ENCODE results near the gene MCCC1.
"Not testable (repeated sequence)": the region's sequence is repeated elsewhere in the genome, so short reads cannot be mapped to it uniquely, and the experiment has no call there.

The MCCC1 gene

DNA sequence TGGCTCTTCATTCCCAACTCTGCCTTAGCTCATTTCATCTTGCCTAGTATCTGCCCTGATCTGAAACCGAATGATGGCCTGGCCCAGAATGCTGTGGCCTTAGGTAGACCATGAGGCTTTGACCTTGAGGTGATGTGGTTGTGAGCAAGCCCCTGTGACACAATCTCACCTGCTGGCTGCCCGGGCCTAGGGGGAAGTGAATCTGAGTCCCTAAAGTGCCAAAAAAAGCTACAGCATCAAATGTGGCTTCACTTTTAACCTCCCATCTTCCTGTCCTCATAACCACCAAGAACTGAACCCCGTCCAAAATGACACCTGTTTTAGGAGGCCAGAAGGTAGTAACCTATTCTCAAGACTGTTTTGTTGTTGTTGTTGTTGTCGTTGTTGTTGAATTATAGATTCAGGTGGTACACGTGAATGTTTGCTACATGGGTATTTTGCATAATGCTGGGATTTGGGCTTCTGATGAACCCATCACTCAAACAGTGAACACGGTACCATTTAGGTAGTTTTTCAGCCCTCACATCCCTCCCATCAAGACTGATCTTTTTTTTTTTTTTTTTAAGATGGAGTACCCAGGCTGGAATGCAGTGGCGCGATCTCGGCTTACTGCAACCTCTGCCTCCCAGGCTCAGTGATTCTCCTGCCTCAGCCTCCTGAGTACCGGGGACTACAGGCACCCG, 54.6 kb downstream of the MCCC1 start:
- FAIRE-seq: no peak

DNA sequence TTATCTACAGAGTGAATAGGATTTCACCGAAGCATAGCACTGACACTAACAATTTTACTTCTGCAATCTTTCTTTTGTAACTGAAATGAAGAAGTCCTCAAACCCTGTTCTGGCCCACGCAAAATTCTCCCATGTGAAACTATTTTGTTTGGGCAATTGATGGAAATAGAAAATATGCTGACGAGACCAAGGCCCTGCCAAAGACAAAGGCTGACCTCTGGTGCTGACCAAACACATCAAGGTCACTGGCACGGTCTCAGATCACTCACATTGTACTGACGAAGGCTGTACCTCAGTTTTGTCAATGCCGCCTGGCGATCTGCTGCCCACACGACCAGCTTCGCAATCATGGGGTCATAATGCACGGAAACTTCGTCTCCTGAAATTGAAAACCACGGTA, 60.5 kb downstream of the MCCC1 start:
- FAIRE-seq: no peak

GRCh38 chr3:183038221-183038620, 61.1 kb downstream of the MCCC1 start:
- no peak for FAIRE-seq

DNA sequence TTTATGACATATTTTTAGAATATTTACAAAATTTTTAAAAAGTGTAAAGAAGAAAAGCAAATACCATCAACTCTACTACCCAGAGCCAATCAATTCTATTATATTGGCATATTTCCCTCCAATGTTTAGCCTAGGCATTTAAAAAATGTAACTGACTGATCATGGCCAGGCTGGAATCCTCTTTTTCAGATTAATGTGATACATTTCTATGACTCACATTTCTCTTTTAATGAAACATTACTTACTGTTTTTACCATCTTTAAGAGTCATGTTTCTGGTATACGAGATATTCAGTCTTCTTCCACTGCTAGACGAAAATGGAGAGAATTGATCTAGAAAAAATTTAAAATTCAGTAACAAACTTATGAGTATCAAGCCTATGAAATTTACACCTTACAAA, 65.5 kb downstream of the MCCC1 start:
- no peak for FAIRE-seq

DNA sequence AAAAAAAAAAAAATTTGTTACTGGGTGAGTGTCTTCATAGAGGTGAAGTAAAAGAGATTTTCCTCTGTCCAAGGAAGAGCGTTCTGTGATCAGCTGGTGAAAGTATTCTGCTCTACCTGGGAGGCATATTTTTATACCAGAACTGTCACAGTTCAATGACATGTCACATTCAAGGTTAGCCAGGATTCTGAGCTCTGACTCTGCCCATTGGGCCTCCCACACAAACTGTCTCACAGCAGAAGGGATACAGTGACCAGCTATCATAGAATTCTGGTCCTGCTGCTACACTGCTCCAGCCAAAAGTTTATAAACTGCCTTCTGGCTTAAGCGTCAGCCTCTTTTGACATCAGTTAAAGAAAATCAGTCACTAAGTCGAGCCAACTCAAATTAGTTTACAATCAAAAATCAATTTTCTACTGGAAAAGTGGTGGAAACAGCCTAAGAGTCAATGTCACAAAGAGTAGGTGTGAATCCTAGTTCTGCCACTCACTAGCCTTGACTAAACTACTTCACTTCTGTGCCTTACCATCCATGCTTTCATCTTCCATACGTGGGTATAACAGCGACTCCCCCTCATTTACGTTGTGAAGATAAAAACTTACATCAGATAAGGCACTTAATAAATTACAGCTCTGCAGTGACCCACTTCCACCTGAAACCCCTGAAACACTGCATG, 66.3 kb downstream of the MCCC1 start:
- no peak for FAIRE-seq

DNA sequence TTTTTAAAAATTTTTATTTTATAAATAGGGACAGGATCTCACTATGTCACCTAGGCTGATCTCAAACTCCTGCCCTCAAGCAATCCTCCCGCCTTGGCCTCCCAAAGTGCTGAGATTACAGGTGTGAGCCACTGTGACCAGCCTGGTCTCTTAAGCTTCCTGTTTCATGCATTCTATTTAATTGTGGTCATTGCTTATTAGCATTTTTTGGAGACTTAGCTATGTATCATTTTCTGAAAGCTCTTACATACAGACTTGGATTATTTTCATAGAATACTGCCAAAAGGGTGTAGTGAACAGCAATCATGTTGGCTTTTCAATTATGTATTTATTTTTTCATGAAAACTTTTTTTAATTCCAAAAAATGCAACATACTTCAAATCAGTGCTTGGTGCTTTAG, 67.5 kb downstream of the MCCC1 start:
- no peak for FAIRE-seq

GRCh38 chr3:183028416-183028815, 70.9 kb downstream of the MCCC1 start:
- no peak for FAIRE-seq

GRCh38 chr3:183027276-183027675, 72.0 kb downstream of the MCCC1 start:
- FAIRE-seq: no peak

GRCh38 chr3:183022936-183023516, 76.3 kb downstream of the MCCC1 start:
- no peak for FAIRE-seq

- no peak for FAIRE-seq
Measured at GRCh38 chr3:183018421-183019192, 80.7 kb downstream of the MCCC1 start.

GRCh38 chr3:183015185-183015584, 84.1 kb downstream of the MCCC1 start:
- FAIRE-seq: no peak

GRCh38 chr3:183013856-183014255, 85.4 kb downstream of the MCCC1 start:
- no peak for FAIRE-seq

GRCh38 chr3:183013074-183013473, 86.2 kb downstream of the MCCC1 start:
- no peak for FAIRE-seq

DNA sequence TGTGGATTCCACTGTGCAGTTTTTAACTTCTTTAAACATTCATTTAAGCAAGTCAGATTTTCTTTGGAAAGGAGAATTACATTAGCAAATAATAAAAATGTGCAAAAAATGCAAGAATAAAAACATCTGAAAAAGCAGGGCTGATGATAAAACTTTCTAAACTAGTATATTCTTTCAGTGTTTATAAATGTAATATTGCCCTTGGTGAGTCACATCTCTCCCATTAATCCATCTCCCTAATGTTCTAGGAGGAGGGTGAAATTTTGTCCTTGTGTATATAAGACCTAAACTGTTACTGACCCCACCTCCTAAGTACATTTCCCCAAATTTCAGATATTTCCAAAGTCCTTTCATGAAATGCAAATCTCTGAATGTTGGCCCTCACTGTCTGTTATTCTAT, 90.5 kb downstream of the MCCC1 start:
- FAIRE-seq: no peak

- FAIRE-seq: no peak
Measured at GRCh38 chr3:183008303-183008702, 91.0 kb downstream of the MCCC1 start.

- FAIRE-seq: no peak
Measured at GRCh38 chr3:183006396-183007002, 92.8 kb downstream of the MCCC1 start.

DNA sequence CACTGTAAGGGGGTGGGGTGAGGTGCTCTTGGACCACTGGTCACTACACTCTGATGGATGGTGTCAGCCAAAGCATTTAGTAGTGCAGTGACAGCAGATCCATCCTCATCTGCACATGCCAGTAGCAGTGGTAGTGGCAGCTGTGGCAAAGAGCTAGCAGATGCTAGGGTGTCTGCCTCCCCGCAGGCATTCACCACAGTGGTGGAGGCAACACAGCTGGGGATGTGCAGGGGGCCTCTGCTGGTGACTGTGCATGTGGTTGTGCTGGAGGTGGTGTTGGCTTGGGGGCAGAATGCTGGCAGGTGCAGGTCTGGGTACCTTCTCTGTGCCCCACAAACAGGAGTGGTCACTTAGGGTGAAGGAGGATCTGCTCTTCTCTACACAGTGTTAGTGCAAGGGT, 99.5 kb downstream of the MCCC1 start:
- FAIRE-seq: no peak

DNA sequence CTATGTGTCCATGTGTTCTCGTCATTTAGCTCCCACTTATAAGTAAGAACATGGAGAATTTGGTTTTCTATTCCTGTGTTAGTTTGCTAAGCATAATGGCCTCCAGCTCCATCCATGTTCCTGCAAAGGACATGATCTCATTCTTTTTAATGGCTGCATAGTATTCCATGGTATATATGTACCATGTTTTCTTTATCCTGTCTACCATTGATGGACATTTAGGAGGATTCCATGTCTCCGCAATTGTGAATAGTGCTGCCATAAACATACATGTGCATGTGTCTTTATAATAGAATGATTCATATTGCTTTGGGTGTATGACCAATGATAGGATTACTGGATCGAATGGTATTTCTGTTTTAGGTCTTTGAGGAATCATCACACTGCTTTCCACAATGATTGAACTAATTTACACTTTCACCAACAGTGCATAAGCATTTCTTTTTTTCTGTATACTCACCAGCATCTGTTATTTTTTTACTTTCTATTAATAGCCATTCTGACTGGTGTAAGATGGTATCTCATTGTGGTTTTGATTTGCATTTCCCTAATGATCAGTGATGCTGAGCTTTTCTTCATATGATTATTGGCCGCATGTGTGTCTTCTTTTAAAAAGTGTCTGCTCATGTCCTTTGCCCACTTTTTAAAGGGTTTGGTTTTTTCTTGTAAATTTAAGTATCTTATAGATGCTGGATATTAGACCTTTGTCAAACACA, 105.7 kb downstream of the MCCC1 start:
- not testable (repeated sequence) for FAIRE-seq

DNA sequence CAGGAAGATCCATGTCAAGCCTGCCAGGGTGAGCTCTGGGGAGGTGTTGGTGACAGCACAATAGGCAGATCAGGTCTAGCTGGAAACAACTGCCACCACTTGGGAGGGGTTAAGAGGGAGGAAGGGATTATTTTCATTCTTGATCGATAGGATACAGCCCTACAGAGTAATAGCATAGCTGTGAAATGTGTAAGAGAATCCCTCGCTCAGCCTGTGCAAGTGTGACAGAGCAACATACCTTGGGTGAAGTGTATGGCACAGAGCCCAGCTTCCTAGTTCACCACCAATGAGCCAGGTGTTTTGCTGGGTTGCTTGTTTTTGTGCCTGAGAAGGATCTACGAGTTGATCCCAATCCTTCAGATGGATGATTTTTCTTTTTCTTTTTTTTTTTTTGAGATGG, 109.7 kb downstream of the MCCC1 start:
- FAIRE-seq: no peak

DNA sequence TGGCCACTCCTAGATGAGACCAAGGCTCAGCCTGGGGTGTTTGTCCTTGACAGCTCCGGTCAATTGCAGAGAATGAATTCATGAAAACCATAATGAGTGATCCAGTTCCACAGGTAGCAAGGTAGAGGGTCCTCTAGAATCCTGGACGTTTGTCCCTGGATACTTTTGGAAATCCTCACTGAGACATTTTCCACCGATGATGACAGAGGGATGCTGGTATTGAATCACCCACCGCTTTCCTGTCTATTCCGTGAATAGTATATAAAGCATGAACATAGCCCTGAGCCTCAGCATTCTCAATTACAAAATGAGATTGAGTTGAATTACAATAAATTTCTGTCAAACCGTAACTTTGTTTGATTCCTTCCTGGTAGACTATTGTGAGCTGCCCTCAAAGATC, 113.3 kb downstream of the MCCC1 start:
- FAIRE-seq: no peak

DNA sequence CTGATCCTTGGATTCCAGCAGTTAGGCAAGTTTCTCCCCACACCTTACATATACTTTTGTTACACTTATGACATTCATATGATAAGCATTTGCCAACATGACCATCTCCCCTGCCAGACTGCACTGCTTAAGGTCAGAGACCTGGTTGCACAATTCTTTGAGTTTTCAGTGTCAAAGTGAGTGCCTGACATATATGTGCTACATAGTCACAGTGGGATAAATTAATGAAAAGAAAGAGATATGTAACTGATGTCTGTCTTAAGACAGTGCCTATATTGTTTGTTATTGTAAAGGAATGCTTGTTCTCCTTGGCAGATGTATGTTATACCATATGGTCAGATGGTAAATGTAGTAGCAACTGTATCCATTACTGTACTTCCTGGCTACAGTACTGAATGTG, 115.4 kb downstream of the MCCC1 start:
- FAIRE-seq: no peak

GRCh38 chr3:182981038-182981380, 118.3 kb downstream of the MCCC1 start:
- FAIRE-seq: no peak

All from A204.1 (cell line).